GM19238 (cell line): ENCODE results near the gene LLGL2.

Experiments used
- DNase-seq: peaks from one replicate; pipeline ENCODE4 v3.0.0; 2011; ENCODE audit warnings: low spot score; ENCODE audit not compliant: insufficient read length

LLGL2 gene

DNA sequence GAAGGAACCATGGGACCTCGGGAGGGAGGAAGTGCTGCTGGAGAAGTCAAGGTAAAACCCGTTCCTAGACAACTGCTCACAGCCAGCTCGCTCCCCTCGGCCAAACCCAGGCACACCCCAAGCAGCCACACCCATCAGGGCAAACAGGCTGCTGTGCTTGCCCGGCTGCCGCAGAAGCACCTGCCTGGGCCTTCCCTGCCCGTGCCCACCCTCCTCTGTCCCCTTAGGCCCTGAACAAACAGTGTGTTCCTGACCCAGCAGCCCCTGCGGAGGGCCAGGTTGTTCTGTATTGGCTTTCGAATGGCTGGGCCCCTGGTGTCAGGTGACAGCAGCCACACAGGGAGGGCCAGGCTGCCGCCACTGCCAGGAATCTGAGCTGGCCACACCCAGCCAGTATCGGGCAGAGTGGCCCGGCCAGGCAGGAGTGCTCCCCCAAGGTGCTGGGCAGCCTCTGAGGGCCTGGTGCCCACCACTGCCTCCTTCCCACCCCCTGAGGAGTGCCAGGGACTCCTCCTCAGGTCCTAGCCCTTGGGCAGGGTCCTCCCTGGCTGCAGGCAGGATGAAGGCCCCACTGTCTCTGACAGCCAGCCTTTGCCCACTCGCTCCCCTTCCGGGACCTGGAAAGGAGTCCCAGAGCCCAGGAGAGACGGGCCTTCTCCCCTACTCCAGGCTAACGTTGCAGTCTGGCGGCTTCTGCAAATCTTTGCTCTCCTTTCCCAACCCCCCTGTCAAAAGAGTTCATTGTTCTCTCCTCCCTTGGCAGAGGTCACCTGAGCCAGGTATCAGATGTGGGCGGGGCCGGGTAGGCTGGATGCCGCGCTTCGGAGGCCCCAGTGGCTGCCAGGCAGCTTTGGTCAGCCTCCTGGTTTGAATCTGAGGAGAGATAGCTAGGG lies 24.0 kb downstream of the LLGL2 start:
- DNase-seq = no peak

DNA sequence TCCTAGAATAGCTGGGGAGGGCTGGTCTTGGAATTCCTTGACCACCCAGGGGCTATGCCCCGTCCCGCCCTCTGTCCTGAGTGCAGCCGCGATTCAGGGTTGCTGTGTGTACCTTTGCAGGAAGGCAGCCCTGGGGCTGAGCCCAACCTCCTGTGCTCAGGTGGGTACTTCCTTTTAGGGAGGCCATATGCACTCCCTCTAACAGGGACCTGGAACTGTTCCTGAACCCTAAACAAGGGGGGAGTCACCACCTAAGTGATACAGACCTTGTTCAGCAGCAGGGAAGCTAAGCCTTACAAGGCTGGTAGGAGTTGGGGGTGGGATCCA lies 24.6 kb downstream of the LLGL2 start:
- no peak for DNase-seq

DNA sequence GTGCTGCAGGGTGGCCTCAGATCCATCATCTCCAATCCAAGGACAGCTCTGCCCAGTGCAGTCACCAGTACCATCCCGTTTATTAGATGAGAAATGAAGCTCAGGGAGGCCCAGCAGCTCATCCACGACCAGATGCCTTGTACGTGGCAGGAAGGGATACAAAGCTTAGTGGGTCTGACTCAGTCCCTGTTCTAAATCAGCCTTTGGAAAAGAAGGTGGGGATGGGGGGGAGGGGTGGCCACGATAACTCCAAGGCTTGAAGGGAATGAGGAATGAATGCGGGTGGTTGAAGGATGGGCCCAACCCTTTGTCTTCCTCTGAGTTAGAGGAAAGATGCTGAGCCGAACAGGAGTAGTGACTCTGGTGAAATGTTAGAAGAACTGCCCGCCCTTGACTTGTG lies 25.8 kb downstream of the LLGL2 start:
- no peak for DNase-seq

GRCh38 chr17:75552425-75553294 lies 27.2 kb downstream of the LLGL2 start:
- DNase-seq = no peak

- no peak for DNase-seq
Observed at GRCh38 chr17:75553295-75554110, 28.0 kb downstream of the LLGL2 start.

GRCh38 chr17:75555679-75556153 lies 30.2 kb downstream of the LLGL2 start:
- DNase-seq = no peak

- DNase-seq = no peak
Observed at GRCh38 chr17:75557075-75557851, 31.8 kb downstream of the LLGL2 start.

DNA sequence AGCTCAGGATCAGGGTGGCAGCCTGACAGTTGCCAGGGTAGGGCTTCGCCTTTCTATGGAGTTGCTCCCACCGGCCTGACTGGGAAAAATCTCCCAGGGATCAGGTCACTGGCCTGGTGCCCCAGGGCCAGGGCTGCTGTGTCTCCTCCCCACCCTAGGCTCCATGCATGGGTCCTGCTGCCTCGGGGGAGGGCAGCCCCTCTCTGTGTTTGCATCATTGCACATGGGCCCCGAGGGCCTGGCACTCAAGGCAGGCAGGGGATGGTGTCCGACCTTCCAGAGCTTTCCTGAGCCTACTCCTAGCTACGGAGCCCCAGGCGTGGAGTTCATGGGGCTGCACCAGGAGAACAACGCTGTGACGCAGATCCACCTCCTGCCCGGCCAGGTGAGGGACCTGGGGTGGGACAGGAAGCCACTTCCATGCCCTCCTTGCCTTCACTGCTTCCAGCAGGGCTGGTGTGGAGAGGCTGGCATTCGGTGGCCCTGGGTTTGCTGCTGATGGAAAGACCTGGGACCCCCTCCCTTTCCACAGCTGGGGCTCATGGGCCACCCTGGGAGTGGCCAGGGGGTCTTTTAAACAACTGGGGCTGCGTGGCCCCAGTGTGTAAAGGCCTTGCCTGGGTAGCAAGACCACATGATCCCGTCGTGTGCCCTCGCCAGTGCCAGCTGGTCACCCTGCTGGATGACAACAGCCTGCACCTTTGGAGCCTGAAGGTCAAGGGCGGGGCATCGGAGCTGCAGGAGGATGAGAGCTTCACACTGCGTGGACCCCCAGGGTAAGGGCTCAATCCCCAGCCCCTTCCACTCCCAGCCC lies 32.6 kb downstream of the LLGL2 start:
- DNase-seq = no peak

GRCh38 chr17:75558666-75559530 lies 33.4 kb downstream of the LLGL2 start:
- no peak for DNase-seq

DNA sequence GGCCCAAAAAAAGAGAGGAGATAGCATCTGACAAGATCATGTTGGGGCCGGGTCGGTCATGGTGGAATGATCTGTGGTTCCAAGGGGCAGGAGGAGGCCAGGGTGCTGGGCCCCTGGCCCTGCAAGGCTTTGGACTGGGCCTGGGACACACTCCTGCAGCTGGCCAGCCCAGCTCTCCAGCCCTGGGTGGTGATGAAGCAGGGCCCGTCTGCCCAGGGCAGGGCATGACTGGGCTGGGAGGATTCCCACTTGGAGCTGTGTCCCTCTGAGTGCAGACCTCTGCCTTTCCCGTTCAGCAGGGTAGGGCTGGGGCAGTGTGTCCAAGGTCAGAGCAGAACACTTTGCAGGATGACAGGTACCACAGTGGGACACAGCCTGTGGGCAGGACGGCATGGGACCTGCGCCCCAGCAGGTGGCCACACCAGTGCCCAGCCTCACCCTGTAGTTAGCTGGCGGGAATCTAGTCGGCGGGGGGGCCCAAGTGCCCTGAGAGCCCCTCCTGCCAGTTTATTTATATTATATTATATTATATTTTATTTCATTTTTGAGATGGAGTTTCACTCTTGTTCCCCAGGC lies 34.5 kb downstream of the LLGL2 start:
- DNase-seq = no peak

GRCh38 chr17:75561927-75562603 lies 36.6 kb downstream of the LLGL2 start:
- no peak for DNase-seq

DNA sequence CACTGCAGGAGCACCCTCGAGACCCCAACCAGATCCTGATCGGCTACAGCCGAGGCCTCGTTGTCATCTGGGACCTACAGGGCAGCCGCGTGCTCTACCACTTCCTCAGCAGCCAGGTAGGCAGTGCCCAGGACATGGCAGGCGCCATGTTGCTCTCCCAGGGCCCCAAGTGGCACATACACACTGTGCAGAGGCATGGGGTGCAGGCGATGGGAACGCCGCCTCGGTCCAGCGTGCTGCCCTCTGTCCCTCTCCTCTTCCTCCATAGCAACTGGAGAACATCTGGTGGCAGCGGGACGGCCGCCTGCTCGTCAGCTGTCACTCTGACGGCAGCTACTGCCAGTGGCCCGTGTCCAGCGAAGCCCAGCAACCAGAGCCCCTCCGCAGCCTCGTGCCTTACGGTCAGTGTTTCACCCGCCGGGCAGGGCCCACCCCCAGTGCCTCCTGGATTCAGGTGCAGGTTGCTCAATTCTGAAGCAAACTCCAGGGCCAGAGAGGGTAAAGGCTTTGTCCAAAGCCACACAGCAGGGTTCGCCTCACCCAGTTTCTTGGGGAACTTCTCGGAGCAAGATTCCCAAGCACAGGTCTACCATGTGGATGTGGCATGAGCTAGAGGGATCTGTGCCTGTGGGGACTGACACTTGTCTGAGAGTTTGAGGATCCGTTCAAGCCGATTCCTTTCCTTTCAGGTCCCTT lies 37.7 kb downstream of the LLGL2 start:
- DNase-seq = no peak

DNA sequence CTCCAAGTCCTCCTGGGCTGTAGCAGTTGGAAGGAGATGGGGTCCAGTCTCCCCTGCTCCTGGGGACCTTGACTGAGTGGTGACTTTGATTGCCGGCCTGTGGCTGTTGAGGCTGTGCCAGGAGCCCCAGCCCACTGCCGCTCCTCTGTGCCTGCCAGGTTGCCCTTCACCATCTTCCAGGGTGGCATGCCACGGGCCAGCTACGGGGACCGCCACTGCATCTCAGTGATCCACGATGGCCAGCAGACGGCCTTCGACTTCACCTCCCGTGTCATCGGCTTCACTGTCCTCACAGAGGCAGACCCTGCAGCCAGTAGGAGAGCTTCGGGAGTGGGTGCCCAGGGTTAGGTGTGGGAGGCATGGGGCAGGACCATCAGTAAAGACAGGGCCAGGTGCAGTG lies 38.7 kb downstream of the LLGL2 start:
- no peak for DNase-seq

DNA sequence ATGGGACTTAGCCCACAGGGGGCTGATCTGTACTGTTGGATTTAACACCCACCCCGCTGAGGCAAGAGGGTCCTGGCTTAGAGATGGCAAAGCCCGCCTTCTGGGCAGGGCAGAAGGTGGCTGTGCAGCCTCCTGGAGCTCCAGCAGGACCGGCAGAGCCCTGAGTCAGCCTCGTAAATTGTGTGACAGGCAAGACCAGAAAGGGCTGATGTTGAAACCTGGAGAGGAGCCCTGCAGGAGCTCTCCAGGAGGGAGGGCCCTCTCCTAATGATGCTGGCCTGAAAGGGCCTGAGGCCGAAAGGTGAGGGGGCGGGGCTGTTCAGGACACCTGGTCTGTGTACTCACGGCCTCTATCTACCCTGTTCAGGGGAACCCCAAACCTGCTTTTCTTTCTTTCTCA lies 39.6 kb downstream of the LLGL2 start:
- no peak for DNase-seq

DNA sequence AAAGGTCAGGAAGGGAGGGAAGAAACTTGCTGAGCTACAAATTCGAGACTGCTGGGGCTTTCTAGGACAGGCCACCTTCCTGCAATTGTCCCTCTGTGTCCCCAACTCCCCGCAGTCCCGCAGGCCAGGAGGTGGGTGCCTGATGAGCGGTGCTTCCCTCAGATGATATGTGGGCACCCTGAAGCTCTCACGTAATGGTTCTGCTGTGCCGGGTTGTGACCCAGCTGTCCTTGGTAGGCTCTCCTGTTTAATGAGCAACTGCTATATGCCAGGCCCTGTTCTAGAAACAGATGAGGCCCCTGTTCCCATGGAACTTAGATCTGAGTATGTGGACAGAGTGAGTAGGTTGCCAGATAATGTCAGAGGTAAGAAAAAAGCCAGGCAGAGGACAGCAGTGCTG lies 40.1 kb downstream of the LLGL2 start:
- DNase-seq = no peak

- no peak for DNase-seq
Observed at GRCh38 chr17:75566416-75566815, 40.9 kb downstream of the LLGL2 start.

DNA sequence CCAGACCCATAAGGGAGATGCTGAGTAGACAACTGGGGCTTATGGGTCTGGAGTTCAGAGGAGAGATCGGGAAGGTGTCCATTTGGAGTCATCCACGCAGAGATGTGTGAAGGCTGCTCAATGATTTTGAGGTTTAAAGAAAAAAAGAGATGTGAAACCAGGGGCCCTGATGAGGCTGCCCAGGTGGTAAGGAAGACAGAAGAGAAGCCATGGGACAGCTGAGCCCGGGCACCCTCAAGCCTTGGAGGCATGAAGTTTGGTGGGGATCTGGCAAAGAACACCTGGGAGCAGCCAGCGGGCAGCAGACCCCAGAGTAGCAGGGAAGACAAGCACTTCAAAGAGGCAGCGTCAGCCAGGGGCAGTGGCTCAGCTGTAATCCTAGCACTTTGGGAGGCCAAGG lies 41.3 kb downstream of the LLGL2 start:
- peak; percentile 59 for DNase-seq
